22Rv1 (cell line): ENCODE results near the gene SEC24C.
A peak's percentile ranks its signal among the peaks of the same experiment; 100 is the strongest.

ENCODE experiments used
- H3K27ac ChIP-seq: fragments of 450-650 bp; 2 replicates; pipeline ENCODE4 v1.5.1; 2017
- ZFX ChIP-seq: fragments of 450-650 bp; IDR thresholded peaks from 2 replicates; pipeline ENCODE4 v1.6.1; 2017; ENCODE audit warnings: antibody characterized with exemption, borderline replicate concordance
- TF ChIP-seq, protein P1 (sequence below): fragments of 450-650 bp; IDR thresholded peaks from 2 replicates; pipeline ENCODE4 v1.5.1; 2017; ENCODE audit warnings: mild to moderate bottlenecking

The SEC24C gene

DNA sequence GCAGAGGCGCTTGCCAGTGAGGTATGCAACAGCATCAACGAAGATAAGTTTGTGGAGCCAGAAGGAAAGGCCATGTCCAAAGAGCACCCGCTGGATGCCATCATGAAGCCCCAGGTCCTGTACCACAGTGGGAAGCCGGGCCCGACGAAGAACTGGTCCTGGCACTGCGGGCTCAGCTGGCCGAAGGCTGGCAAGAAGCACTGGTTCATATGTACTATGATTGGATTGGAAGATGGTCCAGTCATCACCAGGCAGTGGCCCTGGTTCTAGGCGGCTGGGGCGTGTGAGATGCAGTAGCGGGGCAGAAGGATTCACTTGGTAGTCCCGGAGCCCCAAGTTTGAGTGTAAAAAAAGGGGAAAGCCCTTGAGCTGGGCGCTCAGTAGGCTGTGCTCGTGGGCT, 63.3 kb downstream of the SEC24C start:
- no peak for TF ChIP-seq ZFX
- TF ChIP-seq, protein P1, sequence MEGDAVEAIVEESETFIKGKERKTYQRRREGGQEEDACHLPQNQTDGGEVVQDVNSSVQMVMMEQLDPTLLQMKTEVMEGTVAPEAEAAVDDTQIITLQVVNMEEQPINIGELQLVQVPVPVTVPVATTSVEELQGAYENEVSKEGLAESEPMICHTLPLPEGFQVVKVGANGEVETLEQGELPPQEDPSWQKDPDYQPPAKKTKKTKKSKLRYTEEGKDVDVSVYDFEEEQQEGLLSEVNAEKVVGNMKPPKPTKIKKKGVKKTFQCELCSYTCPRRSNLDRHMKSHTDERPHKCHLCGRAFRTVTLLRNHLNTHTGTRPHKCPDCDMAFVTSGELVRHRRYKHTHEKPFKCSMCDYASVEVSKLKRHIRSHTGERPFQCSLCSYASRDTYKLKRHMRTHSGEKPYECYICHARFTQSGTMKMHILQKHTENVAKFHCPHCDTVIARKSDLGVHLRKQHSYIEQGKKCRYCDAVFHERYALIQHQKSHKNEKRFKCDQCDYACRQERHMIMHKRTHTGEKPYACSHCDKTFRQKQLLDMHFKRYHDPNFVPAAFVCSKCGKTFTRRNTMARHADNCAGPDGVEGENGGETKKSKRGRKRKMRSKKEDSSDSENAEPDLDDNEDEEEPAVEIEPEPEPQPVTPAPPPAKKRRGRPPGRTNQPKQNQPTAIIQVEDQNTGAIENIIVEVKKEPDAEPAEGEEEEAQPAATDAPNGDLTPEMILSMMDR, result no peak
- no peak overlapping the region for H3K27ac ChIP-seq

DNA sequence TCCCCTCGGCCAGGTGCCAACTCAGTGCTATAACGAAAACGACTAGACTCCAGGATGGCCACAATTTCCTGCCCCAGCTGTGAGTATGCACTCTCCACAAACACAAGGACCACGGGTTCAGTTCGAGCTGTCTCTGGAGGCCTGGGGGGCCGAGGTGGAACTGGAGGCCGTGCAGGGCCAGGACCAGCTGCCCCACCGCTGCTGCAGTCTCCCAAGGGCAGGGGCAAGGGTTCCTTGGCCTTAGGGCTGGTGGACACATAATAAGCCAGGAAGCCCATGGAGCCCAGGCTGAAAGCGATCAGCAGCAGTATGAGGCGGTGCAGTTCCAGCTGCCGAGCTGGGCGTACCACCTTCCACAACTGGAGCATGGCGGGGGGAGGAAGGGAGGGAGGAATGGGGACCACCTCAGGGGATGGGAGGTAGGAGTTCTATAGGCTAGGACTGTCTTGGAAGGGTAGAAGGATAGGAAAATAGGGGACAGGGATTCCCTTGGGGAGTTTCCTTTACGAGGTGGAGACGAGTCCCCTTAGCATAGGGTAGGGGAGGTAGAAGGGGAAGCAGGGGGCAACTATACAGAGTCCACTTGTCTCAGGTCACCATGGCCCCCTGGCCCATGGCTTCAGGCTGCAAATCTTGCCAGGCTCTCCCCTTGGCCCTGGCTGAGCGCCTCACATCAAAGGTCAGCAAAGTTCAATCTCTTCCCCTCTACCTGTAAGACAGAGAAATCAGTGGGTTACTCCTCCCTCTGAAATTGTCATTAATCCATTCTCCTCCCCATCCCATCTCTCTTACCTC, 64.0 kb downstream of the SEC24C start:
- no peak overlapping the region for H3K27ac ChIP-seq
- no peak for TF ChIP-seq ZFX
- TF ChIP-seq, protein P1, result no peak

DNA sequence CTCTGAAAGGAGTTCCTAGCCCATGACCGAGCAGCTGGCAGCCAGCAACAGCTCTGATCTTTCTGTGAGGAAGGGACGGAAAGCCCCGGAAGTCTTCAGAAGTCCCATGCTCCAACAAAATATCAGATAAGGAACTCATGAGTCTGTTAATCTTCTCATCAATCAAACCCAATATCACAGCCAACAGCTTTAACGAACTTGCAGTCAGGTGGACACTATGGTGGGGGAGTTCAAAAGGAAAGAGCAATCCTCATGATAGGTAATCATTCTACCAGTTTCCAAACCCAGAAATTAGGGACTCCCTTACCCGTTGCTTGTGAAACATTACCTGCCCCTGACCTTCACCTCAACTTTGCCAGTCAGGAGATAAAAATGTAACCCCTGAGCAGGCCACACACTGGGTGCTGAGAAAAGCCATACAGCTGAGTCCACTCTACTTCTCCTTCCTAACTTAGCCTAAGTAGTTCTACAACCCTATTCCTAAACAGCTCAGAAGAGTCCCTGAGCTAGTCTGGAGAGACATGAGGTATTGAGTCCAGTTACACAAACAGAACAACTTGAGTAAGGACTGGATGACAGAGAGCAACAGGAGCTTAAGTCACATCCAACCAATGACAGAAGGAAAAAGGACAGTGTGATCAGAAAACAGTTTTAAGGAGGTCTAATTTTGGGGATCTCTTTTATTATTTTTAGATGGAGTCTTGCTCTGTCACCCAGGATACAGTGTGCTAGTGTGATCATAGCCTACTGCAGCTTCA, 65.1 kb downstream of the SEC24C start:
- TF ChIP-seq ZFX, result no peak
- TF ChIP-seq, protein P1, result no peak
- H3K27ac ChIP-seq, result no peak overlapping the region

- H3K27ac ChIP-seq, result no peak overlapping the region; the same call in 1 of the 2 replicates
Observed at GRCh38 chr10:73810358-73810734, 66.2 kb downstream of the SEC24C start.

DNA sequence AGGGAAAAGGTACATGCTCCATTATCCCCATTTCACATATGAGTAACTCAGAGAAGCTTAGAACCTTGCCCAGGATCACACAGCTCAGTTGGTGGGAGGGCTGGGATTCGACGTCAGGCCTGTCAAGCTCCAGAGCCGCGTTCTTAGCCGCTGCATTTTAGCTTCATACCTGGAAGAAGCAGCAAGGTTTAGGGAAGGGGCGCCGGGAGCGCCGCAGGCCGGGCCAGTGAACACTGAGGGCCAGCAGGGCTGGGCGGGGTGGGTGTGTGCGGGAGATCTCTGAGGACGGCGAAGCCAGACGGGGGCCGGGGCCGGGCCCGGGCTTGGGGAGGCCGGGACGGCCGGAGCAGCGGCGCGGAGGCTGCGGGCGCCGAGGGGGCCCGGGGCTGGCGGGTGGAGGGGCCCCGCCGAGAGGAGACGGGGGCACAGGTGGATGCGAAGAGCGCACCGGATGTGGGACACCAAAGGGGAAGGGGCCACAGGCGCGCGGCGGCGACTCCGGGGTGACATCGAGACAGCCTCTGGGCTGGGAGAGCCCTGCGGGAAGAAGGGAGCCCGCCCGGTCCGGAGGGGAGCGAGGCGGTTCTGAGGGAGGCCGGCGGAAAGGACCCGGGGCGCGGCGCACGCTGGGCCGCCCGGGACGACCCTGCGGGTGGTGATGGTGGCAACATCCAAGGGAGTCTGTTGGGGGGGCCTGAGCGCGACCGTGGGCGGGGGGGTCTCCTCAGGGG, 66.7 kb downstream of the SEC24C start:
- H3K27ac ChIP-seq, result peak overlapping the region; percentile 61
- TF ChIP-seq, protein P1, result no peak
- no peak for TF ChIP-seq ZFX

More at GRCh38 chr10:73810358-73810734, 66.2 kb downstream of the SEC24C start:
- TF ChIP-seq ZFX, result no peak
- TF ChIP-seq, protein P1, result no peak

- TF ChIP-seq, protein P1, result no peak
- no peak for TF ChIP-seq ZFX
- H3K27ac ChIP-seq, result no peak overlapping the region
Observed at GRCh38 chr10:73812657-73813056, 68.5 kb downstream of the SEC24C start.
